ENCODE results near the gene TRIM33.

The TRIM33 gene

DNA sequence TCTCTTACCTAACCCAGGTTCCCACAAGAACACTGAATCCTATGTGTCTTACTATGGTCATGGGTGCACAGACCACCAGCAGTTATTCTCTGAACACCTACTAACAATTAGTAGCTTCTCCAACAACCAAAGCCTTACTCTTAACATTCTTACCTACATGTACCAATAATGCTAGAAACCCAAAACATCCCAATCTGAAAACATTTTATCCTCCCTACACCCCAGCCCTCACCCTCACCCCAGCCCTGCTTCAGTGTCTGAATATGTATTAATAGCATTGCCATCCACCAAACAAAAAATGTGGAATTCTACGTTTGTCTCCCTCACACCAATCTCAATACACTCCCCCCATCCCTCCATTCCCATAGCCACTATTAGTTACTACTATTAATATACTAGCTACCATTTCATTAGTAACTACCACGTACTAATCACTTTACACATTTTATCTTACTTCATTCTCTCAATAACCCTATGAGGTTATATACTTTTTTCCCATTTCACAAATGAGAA lies 2.6 kb downstream of the TRIM33 start:
- no peaks in the 10 kb centered on the region for H3K27me3 ChIP-seq (ENCODE audit: control insufficient read depth, insufficient read depth, low read length)
- no peaks in the 10 kb centered on the region for H3K36me3 ChIP-seq (ENCODE audit: control insufficient read depth, insufficient read depth, low read length)
- no peak overlapping the region for H3K4me2 ChIP-seq (ENCODE audit: low read length)
- no peaks in the 10 kb centered on the region for H3K9me3 ChIP-seq (ENCODE audit: control insufficient read depth, low read length)
- peaks cover 45% of the 10 kb centered on the region for H3K79me2 ChIP-seq
- no peaks in the 10 kb centered on the region for H3K4me1 ChIP-seq
- TF ChIP-seq, protein P1, sequence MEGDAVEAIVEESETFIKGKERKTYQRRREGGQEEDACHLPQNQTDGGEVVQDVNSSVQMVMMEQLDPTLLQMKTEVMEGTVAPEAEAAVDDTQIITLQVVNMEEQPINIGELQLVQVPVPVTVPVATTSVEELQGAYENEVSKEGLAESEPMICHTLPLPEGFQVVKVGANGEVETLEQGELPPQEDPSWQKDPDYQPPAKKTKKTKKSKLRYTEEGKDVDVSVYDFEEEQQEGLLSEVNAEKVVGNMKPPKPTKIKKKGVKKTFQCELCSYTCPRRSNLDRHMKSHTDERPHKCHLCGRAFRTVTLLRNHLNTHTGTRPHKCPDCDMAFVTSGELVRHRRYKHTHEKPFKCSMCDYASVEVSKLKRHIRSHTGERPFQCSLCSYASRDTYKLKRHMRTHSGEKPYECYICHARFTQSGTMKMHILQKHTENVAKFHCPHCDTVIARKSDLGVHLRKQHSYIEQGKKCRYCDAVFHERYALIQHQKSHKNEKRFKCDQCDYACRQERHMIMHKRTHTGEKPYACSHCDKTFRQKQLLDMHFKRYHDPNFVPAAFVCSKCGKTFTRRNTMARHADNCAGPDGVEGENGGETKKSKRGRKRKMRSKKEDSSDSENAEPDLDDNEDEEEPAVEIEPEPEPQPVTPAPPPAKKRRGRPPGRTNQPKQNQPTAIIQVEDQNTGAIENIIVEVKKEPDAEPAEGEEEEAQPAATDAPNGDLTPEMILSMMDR (IDR thresholded peaks at IDR 0.05) = no peak
- no peak overlapping the region for H3K4me3 ChIP-seq (ENCODE audit: low read depth, low read length)
- no peak overlapping the region for H2AFZ ChIP-seq
- no peak overlapping the region for H3K27ac ChIP-seq
- no peak overlapping the region for H3K9ac ChIP-seq

DNA sequence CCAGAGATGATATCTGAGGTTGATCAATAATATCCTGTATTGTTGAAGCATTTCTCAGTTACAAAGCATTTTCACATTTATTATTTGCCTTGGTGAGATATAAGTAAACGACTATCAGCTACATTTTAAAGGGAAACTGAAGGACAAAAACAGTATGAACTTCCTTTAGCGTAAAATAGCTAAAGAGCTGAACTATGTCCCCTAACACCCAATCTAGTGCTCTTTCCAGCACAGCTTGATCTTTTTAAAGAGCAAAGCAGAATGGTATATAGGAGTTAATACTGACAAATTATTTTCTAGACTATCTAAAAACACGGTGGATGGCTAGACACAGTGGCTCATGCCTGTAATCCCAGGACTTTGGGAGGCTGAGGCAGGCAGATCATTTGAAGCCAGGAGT lies 3.5 kb downstream of the TRIM33 start:
- no peak overlapping the region for H2AFZ ChIP-seq
- no peak overlapping the region for H3K9ac ChIP-seq
- TF ChIP-seq, protein P1 (IDR thresholded peaks at IDR 0.05) = no peak
- no peaks in the 10 kb centered on the region for H3K36me3 ChIP-seq (ENCODE audit: control insufficient read depth, insufficient read depth, low read length)
- no peaks in the 10 kb centered on the region for H3K4me1 ChIP-seq
- no peaks in the 10 kb centered on the region for H3K9me3 ChIP-seq (ENCODE audit: control insufficient read depth, low read length)
- no peak overlapping the region for H3K27ac ChIP-seq
- H3K79me2 ChIP-seq = peaks cover 49% of the 10 kb centered on the region
- no peaks in the 10 kb centered on the region for H3K27me3 ChIP-seq (ENCODE audit: control insufficient read depth, insufficient read depth, low read length)
- H3K4me2 ChIP-seq (ENCODE audit: low read length) = no peak overlapping the region
- H3K4me3 ChIP-seq (ENCODE audit: low read depth, low read length) = no peak overlapping the region

- H3K4me2 ChIP-seq (ENCODE audit: low read length) = no peak overlapping the region
- no peak overlapping the region for H3K9ac ChIP-seq
- TF ChIP-seq, protein P1 (IDR thresholded peaks at IDR 0.05) = no peak
- H3K9me3 ChIP-seq (ENCODE audit: control insufficient read depth, low read length) = no peaks in the 10 kb centered on the region
- H3K27ac ChIP-seq = no peak overlapping the region
- no peak overlapping the region for H3K4me3 ChIP-seq (ENCODE audit: low read depth, low read length)
- no peaks in the 10 kb centered on the region for H3K4me1 ChIP-seq
- H3K27me3 ChIP-seq (ENCODE audit: control insufficient read depth, insufficient read depth, low read length) = no peaks in the 10 kb centered on the region
- no peak overlapping the region for H2AFZ ChIP-seq
- peaks cover 46% of the 10 kb centered on the region for H3K79me2 ChIP-seq
- no peaks in the 10 kb centered on the region for H3K36me3 ChIP-seq (ENCODE audit: control insufficient read depth, insufficient read depth, low read length)
Observed at GRCh38 chr1:114505148-114505561, 5.8 kb downstream of the TRIM33 start.

DNA sequence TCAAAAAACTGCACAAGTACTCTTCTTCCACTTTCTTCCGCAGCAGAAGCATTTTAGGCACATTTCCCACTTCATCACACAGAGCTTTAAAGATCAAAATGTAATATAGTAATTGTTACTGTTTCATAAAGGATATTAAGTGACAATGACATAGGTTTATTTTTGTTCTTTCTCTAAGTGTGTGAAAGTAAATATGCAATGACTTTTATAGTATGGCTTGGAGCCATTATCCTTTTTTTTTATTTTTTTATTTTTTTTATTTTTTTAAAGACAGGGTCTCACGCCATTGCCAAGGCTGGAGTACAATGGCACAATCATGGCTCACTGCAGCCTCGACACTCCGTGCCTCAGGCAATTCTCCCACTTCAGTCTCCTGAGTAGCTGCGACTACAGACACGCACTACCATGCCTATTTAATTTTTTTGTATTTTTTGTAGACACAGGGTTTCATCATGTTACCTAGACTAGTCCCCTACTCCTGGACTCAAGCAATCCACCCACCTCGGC lies 7.0 kb downstream of the TRIM33 start:
- H3K36me3 ChIP-seq (ENCODE audit: control insufficient read depth, insufficient read depth, low read length) = no peaks in the 10 kb centered on the region
- H3K4me1 ChIP-seq = no peaks in the 10 kb centered on the region
- H3K4me3 ChIP-seq (ENCODE audit: low read depth, low read length) = no peak overlapping the region
- no peaks in the 10 kb centered on the region for H3K9me3 ChIP-seq (ENCODE audit: control insufficient read depth, low read length)
- no peak overlapping the region for H2AFZ ChIP-seq
- no peak overlapping the region for H3K9ac ChIP-seq
- H3K27ac ChIP-seq = no peak overlapping the region
- TF ChIP-seq, protein P1 (IDR thresholded peaks at IDR 0.05) = no peak
- peaks cover 43% of the 10 kb centered on the region for H3K79me2 ChIP-seq
- H3K4me2 ChIP-seq (ENCODE audit: low read length) = no peak overlapping the region
- no peaks in the 10 kb centered on the region for H3K27me3 ChIP-seq (ENCODE audit: control insufficient read depth, insufficient read depth, low read length)

DNA sequence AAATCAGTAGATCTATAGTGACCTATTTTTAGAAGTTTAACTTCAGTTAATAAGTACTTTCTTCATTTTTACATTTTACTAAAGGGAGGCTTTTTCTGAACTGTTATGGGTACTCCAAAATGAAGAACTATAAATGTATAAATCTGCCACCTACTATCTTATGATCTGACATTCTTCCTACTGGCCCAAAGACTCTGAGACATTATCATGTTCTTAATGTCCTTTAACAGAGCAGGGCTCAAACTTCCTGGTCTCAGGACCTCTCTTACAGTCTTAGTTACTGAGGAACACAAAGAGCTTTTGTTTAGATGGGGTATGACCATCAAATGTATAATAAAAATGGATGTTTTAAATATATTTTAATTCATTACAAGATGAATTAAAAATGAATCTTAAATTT lies 8.9 kb downstream of the TRIM33 start:
- Histone ChIP-seq H3K9me3 (ENCODE audit: control insufficient read depth, low read length) (no peaks in the 10 kb centered on the region), H3K36me3 (ENCODE audit: control insufficient read depth, insufficient read depth, low read length) (no peaks in the 10 kb centered on the region), H3K4me1 (no peaks in the 10 kb centered on the region), H3K27ac (no peak overlapping the region), H3K4me3 (ENCODE audit: low read depth, low read length) (no peak overlapping the region), H3K4me2 (ENCODE audit: low read length) (no peak overlapping the region), H3K27me3 (ENCODE audit: control insufficient read depth, insufficient read depth, low read length) (no peaks in the 10 kb centered on the region), H3K9ac (no peak overlapping the region), H2AFZ (no peak overlapping the region), H3K79me2 (peaks cover 40% of the 10 kb centered on the region)
- TF ChIP-seq, protein P1 (IDR thresholded peaks at IDR 0.05) = no peak

Measured in parathyroid adenoma (tissue), 2 donors.